GM19452 (cell line): Measurements from ENCODE around the gene DAGLA.

ENCODE experiments used
- ATAC-seq: cut with Tn5 transposase; IDR thresholded peaks from one replicate; pipeline ENCODE4 v1.9.1; 2021; ENCODE audit not compliant: unreplicated experiment

DAGLA gene

GRCh38 chr11:61762798-61763197, 82.6 kb downstream of the DAGLA start:
- ATAC-seq = no peak

- ATAC-seq = no peak
These were observed 83.9 kb downstream of the DAGLA start for GRCh38 chr11:61763930-61764605.

GRCh38 chr11:61764606-61765260, 84.5 kb downstream of the DAGLA start:
- no peak for ATAC-seq

GRCh38 chr11:61765550-61766253, 85.5 kb downstream of the DAGLA start:
- no peak for ATAC-seq

GRCh38 chr11:61766353-61766841, 86.2 kb downstream of the DAGLA start:
- ATAC-seq = no peak

- no peak for ATAC-seq
These were observed 88.3 kb downstream of the DAGLA start for GRCh38 chr11:61768376-61769076.

GRCh38 chr11:61769169-61769920, 89.2 kb downstream of the DAGLA start:
- ATAC-seq = no peak

GRCh38 chr11:61769946-61770683, 89.9 kb downstream of the DAGLA start:
- ATAC-seq = no peak

- ATAC-seq = no peak
These were observed 91.2 kb downstream of the DAGLA start for GRCh38 chr11:61771195-61771894.

GRCh38 chr11:61771985-61772455, 91.8 kb downstream of the DAGLA start:
- no peak for ATAC-seq

GRCh38 chr11:61773356-61773755, 93.2 kb downstream of the DAGLA start:
- no peak for ATAC-seq

- ATAC-seq = no peak
These were observed 93.6 kb downstream of the DAGLA start for GRCh38 chr11:61773809-61774208.

- no peak for ATAC-seq
These were observed 94.2 kb downstream of the DAGLA start for GRCh38 chr11:61774411-61774810.

GRCh38 chr11:61775106-61775505, 94.9 kb downstream of the DAGLA start:
- no peak for ATAC-seq

GRCh38 chr11:61775606-61776554, 95.7 kb downstream of the DAGLA start:
- no peak for ATAC-seq

- no peak for ATAC-seq
These were observed 96.4 kb downstream of the DAGLA start for GRCh38 chr11:61776561-61777075.

- ATAC-seq = no peak
These were observed 97.3 kb downstream of the DAGLA start for GRCh38 chr11:61777234-61778090.
